Ammon's horn (tissue), 1 donor: Measurements from ENCODE around the gene INVS.
"Not testable (repeated sequence)": the region's sequence is repeated elsewhere in the genome, so short reads cannot be mapped to it uniquely, and the experiment has no call there.

Experiments
- DNase-seq: peaks from one replicate; pipeline ENCODE4 v3.0.0-alpha.2; 2016; ENCODE audit warnings: low spot score

INVS gene

DNA sequence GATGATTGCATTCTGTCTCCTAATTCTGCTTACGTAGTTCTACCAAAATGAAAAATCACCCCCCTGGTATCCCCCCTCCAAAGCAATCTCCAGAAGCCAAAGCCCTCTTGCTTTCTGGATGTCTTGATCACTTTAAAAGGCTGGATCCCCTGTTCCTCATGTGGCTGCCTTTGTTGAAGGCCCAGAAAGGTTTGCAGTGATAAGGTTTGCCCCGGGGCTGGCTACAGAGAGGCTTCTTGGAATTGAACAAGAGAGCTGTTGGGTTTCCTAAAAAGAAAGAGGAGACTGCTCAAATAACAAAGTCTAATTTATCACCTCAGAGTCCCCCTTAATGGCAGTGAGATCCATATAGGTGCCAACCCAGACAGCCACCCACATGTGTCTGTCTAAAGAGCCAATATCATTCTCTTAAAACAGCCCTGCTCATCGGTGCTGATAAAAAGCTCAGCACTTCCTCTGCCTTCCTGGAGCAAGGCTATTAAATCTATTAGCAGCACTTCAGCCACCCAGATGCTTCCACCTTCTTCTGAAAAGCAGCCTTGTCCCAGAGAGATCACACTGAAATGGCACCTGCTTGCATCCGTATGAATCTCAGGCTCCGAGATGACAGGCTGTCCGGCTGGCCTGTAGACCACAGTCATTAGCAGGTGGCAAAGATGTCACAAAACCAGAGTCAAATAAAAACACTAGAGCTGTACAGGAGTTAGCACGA is 182.8 kb downstream of the INVS start:
- DNase-seq: no peak

DNA sequence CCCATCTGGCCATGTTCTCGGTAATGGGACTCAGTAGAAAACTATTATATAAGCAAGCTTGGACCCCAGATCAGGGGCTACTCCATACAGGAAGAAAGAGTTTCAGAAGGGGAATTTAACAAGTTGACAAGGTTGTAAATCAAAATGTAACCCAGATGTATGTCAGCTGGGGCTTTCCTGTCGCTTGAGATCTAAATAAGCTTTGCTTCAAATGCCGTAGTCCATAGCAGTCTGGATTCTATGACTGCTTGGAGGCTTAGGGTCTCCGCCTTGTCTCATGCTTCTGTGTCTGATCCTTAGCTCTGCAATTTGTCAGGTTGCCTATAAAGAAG is 183.3 kb downstream of the INVS start:
- no peak for DNase-seq

DNA sequence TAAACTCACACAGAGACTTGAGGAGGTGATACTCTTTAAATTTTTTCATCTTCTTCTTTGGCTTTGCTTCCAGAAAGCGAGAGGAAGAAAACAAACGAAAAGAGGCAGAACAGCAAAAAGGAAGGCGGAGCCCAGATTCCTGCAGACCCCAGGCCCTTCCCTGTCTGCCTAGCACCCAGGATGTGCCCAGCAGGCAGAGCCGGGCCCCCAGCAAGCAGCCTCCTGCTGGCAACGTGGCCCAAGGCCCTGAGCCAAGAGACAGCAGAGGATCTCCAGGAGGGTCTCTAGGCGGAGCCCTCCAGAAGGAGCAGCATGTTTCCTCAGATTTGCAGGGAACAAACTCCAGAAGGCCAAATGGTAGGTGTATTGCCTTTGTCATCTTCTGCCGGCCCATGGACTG is 185.2 kb downstream of the INVS start:
- DNase-seq: no peak

DNA sequence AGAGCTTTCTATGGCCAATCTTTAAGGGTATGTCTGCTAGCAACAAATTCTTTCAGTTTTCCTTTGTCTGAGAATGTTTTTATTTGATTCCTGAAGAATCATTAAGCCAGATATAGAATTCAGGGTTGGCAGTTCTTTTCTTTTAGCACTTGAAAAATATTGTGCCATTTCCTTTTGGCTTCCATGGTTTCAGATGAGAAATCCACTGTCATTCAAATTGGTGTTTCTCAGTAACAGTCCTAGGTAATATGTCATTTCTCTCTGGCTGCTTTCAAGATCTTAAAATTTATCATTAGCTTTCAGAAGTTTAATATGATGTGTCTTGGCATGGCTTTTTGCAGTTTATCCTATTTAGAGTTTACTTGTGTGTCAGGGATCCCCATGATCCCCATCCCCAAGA is 186.0 kb downstream of the INVS start:
- DNase-seq: no peak

DNA sequence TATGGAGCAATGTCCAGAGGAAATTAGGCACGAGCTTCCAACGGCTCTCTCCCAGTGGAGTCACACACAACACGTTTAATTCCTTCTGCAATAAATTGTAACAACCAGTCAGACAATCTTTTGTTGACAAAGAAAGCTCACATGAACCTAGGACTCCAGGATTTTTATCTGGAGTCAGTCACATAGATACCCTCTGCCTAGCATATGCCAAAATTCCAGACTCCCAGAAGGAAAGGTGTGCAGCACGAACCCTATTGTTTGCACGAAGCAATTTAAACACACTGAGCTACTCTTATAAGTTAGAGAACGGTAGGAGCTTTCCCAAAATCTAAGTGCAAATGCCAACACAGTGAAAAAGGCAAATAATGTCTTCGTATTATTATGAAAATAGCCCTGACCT is 186.6 kb downstream of the INVS start:
- no peak for DNase-seq

DNA sequence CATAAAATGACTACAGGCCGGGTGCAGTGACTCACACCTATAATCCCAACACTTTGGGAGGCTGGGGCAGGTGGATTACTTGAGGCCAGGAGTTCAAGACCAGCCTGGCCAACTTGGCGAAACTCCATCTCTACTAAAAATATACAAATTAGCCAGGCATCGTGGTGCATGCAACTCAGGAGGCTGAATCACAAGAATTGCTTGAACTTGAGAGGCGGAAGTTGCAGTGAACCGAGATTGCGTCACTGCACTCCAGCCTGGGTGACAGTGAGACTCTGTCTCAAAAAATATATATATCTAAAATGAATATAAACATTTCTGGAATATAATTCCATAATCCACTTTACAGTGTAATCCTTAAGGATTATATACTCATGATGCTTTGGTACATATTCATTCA is 187.2 kb downstream of the INVS start:
- no peak for DNase-seq

DNA sequence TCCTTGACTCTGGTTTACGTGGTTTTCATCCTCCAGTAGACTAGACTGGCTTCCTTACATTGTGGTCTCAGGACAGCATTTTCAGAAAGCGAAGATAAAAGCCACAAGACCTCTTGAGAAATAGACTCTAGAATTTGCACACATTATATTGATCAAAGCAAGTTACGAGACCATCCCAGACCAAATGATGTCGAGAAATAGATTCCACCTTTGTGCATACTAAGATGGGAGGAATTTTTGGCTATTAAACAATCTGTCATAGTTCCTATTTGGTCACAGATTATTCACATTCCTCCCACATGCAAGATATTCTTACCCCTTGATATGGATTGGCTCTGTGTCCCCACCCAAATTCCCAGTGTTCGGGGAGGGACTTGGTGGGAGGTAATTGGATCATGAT is 188.1 kb downstream of the INVS start:
- no peak for DNase-seq

DNA sequence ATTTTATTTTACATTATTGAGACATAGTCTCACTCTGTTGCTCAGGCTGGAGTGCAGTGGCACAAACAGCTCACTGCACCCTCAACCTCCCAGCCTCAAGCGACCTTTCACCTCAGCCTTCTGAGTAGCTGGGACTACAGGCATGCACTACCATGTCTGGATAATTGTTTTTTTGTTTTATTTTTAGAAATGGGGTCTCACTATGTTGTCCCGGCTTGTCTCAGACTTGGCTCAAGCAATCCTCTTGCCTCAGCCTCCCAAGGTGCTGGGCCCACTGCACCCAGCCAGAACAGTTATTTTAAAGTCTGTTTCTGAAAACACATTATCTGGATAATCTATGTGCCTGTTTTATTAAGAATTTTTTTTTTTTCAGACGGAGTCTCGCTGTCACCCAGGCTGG is 191.7 kb downstream of the INVS start:
- DNase-seq: no peak

DNA sequence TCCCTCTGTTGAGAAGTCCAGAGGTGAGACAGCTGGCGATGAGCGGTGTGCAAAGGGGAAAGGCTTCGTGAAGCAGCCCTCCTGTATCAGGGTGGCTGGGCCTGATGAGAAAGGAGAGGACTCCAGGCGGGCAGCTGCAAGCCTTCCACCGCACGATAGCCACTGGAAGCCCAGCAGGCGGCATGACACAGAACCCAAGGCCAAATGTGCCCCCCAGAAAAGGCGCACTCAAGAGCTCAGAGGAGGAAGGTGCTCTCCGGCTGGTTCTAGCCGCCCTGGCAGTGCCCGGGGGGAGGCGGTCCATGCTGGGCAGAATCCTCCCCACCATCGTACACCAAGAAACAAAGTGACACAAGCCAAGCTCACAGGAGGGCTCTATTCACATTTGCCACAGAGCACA is 193.4 kb downstream of the INVS start:
- DNase-seq: no peak

DNA sequence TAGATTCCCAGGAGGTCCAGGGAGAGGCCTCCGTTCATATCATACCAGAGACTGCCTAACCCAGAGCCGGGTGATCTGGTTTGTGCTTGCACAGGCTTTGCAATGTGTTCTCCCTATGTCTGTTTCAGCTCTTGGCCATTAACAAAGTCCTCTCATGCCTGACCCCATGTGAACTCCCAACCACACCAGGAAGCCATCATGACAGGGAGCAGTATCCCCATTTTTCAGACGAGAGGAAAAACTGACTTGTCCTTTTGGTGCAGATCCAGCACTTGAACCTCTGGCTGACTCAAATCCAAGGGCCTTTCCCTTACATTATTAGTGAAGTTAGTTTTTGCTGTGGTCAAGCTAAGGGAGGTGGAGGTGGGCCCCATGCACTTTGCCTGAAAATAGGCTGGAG is 195.3 kb downstream of the INVS start:
- DNase-seq: no peak

DNA sequence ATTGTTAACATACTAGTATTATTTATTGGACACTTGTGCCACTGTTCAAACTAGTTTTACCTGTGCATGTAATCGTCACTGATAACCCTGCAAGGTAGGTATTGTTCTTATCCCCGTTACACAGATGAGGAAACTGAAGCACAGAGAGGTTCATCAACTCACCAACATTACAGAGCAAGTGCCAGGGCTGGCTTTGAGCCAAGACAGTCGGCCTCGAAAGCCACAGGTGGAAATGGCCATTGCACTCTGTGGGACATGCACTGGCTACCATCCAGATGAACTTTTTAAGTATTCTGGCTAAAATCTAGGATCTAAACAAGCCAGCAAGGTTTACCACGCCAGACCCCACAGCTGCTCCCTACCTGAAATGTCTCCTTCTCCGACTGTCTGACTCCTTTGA is 195.8 kb downstream of the INVS start:
- no peak for DNase-seq

DNA sequence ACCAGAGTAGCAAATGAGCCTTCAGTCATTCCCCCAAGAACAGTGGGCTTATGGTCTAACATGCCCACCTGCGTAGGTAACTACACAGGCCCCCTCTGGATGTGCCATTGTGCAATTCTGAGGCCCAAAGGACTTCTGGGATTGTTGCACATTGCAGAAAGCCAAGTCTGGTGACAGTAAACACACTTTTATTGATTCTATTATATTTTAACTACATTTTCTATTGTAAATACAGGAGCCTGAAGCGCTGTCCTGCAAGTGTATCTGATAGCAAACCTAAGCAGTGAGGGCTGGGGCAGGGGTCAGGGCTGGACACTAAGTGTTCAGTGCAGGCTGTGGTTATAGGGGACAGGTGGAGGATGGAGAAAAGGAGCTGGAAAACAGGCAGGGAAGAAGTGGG is 196.2 kb downstream of the INVS start:
- DNase-seq: no peak

DNA sequence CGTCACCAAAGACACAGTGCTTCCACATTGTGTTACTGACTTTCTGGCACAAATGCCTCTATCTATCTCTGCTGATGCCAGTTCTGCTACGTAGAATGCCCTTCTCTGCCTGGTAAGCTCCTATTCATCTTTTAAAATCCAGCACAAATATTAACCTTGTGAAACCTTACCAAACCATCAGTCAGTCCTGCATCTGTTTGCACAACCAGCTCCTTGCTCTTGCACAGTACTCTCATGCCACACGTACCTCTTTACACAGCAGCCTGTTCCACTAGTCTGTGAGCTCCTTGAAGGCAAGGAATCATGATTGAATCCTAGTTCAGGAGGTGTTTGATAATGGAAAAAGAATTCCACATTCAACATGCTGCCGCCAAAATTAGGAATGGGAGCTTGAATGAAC is 197.4 kb downstream of the INVS start:
- no peak for DNase-seq

DNA sequence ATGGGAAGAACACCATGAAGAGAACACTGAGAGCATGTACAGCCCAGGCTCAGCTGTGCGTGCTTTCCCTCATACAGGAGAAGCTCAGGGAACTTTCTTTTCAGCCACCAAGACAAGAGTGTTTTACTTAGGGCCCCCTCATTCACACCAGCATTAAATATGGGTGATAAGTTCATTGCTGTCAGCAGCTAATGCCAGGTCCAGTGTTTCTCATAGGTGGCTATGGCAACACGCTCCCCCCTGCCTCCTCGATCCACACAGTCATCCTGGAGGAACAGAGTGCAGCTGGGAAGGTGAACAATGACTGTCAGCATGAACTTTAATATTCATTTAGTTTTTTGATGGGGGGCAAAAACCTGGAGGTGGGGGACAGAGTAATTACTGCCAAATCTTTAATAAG is 199.3 kb downstream of the INVS start:
- no peak for DNase-seq

DNA sequence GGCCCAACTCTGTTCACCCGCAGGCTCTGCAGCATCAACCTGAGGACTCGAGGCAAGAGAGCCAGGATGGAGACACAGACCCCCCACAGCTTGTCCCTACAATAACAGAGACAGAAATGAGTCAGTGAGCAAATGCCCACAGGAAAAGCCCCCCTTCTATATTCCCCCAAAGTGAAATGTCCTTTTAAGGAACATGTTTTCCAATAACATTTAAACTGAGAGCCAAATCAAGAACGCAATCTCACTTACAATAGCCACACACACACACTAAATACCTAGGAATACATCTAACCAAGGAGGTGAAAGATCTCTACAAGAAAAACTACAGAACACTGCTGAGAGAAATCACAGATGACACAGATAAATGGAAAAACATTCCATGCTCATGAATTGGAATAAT is 204.7 kb downstream of the INVS start:
- no peak for DNase-seq

DNA sequence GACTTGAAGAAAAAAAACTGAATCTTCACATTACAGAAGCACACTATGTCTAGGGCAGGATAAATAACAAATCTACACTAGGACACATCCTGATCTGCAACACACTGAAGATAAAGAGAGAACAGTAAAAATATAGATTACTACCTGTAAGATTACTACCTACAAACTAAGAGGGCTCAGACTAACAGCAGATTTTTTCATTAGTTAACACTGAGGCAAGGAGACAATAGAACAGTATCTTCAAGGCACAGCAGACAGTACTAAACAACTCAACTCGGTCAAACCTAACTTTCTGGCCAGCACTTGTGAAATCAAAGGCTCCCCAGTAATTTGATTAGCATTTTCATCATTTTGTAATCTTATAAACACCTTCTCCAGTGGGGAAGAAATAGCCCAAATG is 207.2 kb downstream of the INVS start:
- no peak for DNase-seq

DNA sequence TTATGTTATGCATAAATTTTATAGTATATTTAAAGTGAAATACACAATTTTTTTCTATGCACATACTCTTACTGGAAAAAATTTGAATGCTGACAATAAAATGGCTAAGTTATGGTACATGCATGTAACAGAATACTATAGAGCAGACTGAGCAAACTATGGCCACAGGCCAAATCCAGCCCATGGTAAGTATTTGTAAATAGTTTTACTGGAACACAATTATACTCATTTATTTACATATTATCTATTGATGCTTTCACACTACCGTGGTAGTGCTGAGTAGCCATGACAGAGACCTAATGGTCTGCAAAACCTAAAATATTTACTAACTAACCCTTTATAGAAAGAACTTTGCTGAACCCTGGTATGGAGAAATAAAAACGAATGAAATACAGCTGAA is 208.0 kb downstream of the INVS start:
- DNase-seq: no peak

DNA sequence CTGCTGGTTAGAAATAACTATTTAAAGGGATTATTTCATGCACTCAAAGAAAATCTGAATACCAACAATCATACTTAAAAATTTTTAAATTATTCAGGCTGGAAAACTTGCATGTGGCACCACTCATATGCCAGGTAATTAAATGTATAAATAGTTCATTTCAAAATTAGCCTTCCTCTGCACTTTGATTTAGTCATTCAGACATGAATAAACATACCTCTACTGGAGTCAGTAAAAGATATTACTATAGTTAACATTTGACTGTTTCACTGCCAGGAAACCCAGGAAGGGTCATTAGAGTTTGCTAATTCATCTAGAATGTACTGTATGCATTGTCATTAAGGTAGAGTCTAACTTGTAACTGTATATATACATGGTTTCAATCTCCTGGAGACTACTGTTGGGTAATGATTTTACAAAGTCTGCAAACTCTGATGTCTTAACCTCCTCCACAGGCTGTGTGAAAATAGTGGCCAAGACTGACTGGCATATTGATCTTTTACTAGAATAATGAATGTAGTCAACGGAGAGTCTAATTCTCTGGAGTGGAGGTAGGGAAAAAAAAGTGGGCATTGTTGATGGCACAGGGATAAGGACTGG is 210.0 kb downstream of the INVS start:
- no peak for DNase-seq

DNA sequence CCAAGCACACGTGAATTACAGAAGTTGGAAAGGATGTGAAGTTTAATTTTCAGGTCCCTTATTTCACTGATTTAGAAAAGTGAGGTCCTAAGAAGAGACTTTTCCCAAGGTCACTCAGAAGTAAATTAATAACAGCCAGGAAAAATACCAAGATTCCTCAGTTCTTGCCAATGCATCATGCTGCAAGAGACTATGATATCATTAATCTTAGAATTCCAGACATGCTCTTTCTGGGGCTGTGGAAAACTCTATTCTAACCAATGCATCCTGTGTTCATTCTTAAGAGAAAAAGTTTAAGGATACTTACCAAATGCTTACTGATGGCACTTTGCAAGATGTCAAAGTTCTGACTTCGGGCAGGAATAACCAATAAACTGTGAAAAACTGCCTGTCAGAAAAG is 210.9 kb downstream of the INVS start:
- DNase-seq: no peak

DNA sequence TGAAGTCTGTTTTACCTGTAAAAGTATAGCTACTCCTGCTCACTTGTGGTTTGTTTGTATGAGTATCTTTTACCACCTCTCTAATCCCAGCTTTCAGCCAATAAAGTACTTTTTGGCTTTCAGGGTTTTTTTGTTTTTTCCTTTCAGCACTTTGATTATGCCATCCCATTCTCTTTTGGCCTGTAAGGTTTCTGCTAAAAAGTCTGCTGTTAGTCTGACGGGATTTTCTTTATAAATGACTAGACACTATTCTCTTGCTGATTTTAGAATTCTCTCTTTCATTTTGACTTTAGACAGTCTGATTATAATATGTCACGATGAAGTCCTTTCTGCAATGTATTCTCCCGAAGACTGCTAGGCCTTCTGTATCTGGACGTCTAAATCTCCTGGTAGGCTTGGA is 216.5 kb downstream of the INVS start:
- DNase-seq: no peak

DNA sequence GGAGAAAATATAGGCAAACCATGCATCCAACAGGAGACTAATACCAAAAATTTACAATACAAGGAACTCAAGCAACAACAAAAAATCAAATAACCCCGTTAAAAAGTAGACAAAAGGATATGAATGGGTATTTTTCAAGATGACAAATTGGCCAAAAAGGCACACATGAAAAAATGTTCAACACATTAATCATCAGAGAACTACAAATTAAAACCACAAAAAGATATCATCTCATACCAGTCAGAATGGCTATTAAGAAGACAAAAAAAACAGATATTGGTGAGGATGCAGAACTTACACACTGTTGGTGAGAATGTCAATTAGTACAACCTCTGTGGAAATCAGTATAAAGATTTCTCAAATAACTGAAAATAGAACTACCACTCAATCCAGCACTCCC is 218.7 kb downstream of the INVS start:
- no peak for DNase-seq

DNA sequence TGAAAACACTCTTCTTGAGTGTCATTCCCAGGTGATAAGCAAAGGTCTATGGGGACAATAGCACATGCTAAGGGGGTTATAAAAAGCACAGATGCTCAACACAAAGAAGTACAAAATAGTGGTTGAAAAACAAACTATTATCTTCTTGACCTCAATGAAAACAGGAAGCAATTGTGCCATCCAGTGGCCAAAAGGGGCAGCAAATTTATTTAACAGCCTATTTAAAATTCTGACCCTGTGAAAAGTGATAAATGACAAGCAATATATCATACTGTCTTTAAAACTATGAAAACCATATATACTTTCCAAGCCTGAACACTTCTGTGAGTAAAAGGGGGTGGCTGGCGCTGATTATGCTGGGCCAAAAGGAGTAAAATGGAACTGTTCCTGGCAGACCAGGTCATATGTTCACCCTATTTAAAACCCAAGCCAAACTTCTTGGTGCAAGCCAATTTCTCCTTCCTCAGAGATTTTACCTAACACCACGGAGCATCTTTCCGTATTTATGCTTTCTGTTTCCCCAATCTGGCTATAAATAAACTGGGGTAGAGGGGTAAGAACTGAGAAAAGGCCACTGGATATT is 224.0 kb downstream of the INVS start:
- peak; percentile 44 for DNase-seq

DNA sequence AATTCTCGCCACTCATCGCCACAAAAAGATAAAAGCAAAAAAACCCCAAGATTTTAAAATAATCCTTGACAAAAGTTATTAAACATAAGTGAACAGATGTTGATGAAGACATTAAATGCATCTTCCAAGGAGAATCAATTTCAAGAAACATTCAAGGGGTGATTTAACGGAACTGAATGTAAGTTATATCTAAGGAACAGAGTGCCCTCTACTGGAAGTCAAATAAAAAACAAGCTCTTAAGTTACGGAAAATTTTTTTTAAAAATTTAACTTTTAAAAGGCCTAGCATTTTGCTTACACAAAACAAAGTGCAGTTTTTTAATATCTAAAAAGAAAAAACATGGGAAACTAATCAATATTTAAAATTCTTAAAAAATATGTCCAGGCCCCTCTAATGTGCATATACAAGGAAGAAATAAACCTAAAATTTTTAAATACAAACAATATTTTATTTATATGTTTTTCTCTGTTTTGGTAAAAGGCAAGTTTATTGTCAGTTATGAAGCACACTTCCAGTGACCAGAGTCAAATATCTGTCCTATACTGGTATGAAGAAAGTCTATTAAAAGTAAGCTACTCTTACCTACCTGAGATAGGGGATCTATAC is 225.7 kb downstream of the INVS start:
- peak; percentile 45 for DNase-seq

DNA sequence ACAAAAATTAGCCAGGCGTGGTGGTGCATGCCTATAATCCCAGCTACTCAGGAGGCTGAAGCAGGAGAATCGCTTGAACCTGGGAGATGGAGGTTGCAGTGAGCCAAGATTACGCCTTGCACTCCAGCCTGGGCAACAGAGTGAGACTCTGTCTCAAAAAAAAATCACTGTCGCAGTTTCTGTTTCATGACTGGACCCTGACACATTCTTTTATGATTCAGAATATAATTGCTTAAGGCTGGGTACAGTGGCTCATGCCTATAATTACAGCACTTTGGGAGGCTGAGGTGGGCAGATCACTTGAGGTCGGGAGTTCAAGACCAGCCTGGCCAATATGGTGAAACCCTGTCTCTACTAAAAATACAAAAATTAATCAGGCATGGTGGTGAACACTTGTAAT is 239.7 kb downstream of the INVS start:
- DNase-seq: not testable (repeated sequence)
